ENCODE measurements around the gene FAM131B.

The FAM131B gene

DNA sequence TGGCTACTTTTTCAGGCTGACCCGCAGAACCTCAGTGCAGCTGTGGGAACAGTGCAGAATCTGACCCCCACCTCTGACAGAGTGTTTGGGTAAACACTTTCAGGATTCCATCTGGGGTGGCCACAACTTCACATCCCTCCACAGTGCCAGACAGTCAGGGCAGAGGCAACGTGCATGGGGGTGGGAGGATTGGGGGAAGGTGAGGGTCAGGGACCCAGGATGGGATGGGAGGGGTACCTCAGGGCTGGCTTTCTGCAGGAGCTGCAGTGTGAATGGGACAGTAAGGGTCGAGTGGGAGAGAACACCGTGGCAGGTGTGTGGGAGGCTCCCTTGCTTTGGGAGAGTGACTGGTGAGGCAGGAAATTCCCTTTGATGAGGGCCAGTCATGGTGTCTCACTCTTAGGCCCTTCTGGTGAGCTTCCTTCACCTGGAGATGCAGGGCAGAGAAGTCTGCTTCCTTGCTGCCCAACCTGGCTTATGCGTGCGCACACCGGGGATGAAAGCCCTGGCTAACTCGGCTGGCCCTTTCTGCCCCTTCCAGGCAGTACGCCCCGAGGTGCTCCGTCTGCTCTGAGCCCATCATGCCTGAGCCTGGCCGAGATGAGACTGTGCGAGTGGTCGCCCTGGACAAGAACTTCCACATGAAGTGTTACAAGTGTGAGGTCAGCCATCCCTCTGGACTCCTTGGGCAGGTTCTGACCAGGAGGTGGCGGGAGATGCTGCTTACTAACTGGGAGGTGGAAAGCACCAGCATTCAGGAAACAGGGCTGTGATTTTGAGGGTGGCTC is 27.0 kb upstream of the FAM131B start:
- FAIRE-seq = no peak
- no peak for DNase-seq (ENCODE audit: insufficient read length, low spot score)
- TF ChIP-seq, protein P1, sequence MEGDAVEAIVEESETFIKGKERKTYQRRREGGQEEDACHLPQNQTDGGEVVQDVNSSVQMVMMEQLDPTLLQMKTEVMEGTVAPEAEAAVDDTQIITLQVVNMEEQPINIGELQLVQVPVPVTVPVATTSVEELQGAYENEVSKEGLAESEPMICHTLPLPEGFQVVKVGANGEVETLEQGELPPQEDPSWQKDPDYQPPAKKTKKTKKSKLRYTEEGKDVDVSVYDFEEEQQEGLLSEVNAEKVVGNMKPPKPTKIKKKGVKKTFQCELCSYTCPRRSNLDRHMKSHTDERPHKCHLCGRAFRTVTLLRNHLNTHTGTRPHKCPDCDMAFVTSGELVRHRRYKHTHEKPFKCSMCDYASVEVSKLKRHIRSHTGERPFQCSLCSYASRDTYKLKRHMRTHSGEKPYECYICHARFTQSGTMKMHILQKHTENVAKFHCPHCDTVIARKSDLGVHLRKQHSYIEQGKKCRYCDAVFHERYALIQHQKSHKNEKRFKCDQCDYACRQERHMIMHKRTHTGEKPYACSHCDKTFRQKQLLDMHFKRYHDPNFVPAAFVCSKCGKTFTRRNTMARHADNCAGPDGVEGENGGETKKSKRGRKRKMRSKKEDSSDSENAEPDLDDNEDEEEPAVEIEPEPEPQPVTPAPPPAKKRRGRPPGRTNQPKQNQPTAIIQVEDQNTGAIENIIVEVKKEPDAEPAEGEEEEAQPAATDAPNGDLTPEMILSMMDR (IDR thresholded peaks at IDR 0.05; ENCODE audit: insufficient read depth, missing control alignments) = no peak

DNA sequence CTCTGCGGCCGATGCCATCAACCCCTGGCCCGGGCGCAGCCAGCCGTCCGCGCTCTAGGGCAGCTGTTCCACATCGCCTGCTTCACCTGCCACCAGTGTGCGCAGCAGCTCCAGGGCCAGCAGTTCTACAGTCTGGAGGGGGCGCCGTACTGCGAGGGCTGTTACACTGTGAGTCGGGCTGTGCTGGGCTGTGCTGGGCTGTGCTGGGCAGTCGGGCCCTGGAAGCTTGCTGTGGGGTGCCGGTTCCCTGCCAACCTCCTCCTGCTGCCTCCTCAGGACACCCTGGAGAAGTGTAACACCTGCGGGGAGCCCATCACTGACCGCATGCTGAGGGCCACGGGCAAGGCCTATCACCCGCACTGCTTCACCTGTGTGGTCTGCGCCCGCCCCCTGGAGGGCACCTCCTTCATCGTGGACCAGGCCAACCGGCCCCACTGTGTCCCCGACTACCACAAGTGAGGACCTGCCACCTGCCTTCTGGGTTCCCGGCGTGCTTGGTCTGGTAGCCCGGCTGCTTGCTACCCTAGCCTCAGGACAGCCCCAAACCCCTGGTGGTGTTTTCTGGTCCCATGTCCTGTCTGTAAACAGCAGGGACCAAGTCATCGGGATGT is 26.1 kb upstream of the FAM131B start:
- TF ChIP-seq, protein P1 (IDR thresholded peaks at IDR 0.05; ENCODE audit: insufficient read depth, missing control alignments) = no peak
- DNase-seq (ENCODE audit: insufficient read length, low spot score) = no peak
- no peak for FAIRE-seq

DNA sequence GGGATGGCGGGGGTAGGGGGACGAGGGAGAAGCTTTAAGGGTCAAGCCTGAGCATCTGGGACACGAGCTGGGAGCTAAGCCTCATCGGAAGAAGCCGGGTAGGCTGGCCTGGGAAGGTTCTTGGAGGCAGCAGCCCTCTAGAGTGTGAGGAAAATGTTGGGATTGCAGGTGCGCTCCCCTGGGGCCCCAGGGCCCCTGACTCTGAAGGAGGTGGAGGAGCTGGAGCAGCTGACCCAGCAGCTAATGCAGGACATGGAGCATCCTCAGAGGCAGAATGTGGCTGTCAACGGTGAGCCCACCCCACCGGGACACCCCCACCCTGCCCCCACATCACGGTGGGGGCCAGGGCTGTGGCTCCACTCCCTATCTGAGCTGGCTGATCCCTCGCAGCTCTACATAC is 25.5 kb upstream of the FAM131B start:
- no peak for DNase-seq (ENCODE audit: insufficient read length, low spot score)
- TF ChIP-seq, protein P1 (IDR thresholded peaks at IDR 0.05; ENCODE audit: insufficient read depth, missing control alignments) = no peak
- no peak for FAIRE-seq

DNA sequence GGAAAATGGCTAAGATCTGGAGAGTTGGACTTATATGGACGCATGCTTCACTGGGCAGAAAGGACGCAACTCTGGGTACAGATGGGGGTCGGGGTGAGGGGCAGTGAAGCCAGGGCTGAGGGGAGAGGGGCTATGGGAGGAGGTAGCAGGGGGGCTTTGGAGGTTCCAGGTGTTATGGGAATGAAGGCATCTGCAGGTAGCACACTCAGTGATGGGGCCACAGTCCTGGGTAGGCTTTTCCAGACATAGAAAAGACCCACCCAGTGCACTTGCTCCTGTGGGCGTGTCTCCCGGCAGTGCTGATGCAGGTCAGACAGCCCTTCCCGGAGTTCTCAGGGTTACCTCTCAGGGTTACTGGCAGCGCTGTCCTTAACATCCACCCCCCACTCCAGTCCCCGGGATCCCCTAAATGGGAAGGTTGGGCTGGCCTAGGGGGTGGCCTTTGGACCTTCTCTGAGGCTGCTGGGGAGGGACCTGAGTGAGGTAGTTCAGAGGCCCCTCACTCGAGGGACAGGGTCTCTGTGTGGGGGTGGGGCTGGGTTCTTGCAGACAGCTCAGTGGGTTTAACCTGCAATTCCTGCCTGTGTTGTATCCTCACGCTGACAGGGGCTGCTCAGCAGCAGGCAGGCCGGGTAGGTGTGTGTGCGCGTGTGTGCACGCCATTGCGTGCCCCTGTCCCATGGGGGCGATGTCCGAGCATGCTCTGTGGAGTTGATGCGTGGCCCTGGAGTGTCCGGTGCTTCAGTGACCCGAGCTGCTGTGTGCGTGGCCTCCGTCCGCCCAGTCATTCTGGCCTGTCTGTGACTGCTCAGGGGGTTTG is 24.9 kb upstream of the FAM131B start:
- no peak for DNase-seq (ENCODE audit: insufficient read length, low spot score)
- TF ChIP-seq, protein P1 (IDR thresholded peaks at IDR 0.05; ENCODE audit: insufficient read depth, missing control alignments) = no peak
- no peak for FAIRE-seq

DNA sequence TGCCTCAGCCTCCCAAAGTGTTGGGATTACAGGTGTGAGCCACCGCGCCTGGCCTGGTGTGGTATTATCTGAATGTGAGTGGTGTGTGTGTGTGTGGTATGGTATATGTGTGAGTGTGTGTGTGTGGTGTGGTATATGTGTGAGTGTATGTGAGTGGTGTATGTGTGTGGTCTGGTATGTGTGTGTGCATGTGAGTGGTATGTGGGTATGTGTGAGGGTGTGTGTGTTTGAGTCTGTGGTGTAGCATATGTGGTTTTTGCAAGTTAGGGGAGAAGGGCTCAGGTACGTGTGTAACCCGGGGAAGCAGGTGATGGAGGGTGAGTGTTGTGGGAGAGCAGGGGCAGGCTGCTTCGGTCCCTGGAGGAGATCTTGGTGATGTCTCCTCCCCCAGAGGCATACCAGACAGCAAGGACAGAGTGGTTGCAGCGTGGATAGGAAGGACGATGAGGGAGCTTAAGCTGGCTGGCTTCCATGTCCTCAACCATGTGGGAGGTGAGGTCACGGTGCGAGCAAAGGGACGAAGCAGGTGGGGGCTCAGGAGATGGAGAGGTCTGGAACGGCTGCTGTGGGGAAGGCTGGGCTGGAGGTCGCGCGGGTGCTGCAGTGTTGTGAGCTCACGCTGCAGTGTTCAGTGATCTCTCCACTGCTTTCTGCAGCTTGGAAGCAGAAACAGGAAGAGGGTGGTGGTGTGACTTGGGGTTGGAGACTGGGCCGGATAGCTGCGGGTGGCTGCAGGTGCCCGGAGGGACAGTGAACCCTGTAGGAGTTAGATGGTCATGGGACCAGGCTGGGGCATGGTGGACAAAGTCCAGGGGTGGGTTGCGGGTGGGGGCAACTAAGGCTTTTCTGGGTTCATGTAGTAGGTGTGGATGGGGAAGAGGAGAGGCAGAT is 23.6 kb upstream of the FAM131B start:
- no peak for DNase-seq (ENCODE audit: insufficient read length, low spot score)
- TF ChIP-seq, protein P1 (IDR thresholded peaks at IDR 0.05; ENCODE audit: insufficient read depth, missing control alignments) = no peak
- no peak for FAIRE-seq

DNA sequence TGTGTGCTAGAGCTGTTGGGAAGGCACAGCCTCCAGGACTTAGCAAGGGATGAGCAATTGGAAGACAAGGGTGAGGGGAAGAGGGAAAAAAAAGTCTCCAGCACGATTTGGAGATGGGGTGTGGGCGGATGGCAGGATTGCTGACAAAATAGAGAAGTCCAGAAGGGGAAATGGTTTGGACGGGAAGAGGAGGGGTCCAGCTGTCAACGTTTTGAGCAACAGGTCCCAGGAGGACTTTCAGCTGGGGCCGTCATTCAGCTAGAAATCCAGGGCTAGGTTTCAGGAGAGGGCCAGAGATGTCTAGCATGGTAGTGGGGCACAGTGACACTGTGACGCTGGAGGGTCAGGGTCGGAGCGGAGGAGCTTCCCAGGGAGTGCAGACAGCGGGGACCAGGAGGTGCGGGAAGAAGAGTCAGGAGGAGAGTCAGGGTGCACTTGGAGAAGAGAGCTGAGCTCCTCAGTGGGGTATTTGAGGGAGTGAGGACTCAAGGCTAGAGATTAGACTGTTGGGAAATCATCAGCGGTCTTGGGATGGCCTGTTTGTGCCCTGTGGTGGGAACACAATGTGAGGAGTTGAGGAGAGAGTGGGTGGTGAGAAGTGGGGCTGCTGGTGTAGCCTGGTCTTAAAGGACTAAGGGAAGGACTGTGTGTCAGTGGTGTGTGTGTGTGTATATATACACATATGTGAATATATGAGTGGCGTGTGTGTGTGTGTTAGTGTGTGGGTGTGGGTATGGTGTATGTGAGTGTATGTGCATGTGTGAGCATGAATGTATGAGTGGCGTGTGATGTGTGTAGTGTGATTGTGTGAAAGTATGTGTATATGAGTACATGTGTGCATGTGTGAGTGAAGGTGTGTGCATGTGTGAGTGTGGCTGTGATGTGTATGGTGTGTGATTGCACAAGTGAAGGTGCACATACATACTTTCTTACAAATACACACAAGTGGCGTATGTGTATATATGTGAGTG is 22.4 kb upstream of the FAM131B start:
- no peak for DNase-seq (ENCODE audit: insufficient read length, low spot score)

More for the DNA sequence above, 22.4 kb upstream of the FAM131B start:
- FAIRE-seq = no peak
- TF ChIP-seq, protein P1 (IDR thresholded peaks at IDR 0.05; ENCODE audit: insufficient read depth, missing control alignments) = no peak
